ENCODE results near the gene PLXNC1. TPM values are rescaled to one million over a fixed set of nuclear protein-coding genes. Genes with fewer than 3 reads are reported as not detected.

The PLXNC1 gene
- total and polyA plus RNA-seq, 9 of the 15 experiments (the other 6 are each of a cell fraction or from before 2014, with no cell fraction given) = 0.08 to 0.87 (median 0.28) TPM

GRCh38 chr12:94100990-94101737 is 47.2 kb upstream of the PLXNC1 start (continued):
- TF ChIP-seq, protein P1, sequence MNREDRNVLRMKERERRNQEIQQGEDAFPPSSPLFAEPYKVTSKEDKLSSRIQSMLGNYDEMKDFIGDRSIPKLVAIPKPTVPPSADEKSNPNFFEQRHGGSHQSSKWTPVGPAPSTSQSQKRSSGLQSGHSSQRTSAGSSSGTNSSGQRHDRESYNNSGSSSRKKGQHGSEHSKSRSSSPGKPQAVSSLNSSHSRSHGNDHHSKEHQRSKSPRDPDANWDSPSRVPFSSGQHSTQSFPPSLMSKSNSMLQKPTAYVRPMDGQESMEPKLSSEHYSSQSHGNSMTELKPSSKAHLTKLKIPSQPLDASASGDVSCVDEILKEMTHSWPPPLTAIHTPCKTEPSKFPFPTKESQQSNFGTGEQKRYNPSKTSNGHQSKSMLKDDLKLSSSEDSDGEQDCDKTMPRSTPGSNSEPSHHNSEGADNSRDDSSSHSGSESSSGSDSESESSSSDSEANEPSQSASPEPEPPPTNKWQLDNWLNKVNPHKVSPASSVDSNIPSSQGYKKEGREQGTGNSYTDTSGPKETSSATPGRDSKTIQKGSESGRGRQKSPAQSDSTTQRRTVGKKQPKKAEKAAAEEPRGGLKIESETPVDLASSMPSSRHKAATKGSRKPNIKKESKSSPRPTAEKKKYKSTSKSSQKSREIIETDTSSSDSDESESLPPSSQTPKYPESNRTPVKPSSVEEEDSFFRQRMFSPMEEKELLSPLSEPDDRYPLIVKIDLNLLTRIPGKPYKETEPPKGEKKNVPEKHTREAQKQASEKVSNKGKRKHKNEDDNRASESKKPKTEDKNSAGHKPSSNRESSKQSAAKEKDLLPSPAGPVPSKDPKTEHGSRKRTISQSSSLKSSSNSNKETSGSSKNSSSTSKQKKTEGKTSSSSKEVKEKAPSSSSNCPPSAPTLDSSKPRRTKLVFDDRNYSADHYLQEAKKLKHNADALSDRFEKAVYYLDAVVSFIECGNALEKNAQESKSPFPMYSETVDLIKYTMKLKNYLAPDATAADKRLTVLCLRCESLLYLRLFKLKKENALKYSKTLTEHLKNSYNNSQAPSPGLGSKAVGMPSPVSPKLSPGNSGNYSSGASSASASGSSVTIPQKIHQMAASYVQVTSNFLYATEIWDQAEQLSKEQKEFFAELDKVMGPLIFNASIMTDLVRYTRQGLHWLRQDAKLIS (CRISPR knock-in tag; IDR thresholded peaks at IDR 0.05) = peak; percentile 54; the same call in 1 of the 2 replicates
- TF ChIP-seq, protein P2, sequence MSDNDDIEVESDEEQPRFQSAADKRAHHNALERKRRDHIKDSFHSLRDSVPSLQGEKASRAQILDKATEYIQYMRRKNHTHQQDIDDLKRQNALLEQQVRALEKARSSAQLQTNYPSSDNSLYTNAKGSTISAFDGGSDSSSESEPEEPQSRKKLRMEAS (CRISPR knock-in tag; IDR thresholded peaks at IDR 0.05) = peak; percentile 59; the same call in 1 of the 2 replicates
- TF ChIP-seq, protein P3, sequence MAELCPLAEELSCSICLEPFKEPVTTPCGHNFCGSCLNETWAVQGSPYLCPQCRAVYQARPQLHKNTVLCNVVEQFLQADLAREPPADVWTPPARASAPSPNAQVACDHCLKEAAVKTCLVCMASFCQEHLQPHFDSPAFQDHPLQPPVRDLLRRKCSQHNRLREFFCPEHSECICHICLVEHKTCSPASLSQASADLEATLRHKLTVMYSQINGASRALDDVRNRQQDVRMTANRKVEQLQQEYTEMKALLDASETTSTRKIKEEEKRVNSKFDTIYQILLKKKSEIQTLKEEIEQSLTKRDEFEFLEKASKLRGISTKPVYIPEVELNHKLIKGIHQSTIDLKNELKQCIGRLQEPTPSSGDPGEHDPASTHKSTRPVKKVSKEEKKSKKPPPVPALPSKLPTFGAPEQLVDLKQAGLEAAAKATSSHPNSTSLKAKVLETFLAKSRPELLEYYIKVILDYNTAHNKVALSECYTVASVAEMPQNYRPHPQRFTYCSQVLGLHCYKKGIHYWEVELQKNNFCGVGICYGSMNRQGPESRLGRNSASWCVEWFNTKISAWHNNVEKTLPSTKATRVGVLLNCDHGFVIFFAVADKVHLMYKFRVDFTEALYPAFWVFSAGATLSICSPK (IDR thresholded peaks at IDR 0.05; ENCODE audit: borderline replicate concordance) = no peak
- TF ChIP-seq SIN3A (IDR thresholded peaks at IDR 0.05; ENCODE audit: borderline replicate concordance in 2 of 2, control insufficient read depth in 1 of 2, low read depth in 2 of 2, low read length in 2 of 2) = no peak
- TF ChIP-seq, protein P4, sequence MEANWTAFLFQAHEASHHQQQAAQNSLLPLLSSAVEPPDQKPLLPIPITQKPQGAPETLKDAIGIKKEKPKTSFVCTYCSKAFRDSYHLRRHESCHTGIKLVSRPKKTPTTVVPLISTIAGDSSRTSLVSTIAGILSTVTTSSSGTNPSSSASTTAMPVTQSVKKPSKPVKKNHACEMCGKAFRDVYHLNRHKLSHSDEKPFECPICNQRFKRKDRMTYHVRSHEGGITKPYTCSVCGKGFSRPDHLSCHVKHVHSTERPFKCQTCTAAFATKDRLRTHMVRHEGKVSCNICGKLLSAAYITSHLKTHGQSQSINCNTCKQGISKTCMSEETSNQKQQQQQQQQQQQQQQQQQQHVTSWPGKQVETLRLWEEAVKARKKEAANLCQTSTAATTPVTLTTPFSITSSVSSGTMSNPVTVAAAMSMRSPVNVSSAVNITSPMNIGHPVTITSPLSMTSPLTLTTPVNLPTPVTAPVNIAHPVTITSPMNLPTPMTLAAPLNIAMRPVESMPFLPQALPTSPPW (CRISPR knock-in tag; IDR thresholded peaks at IDR 0.05) = peak; percentile 14
- no peak for TF ChIP-seq CCAR2 (IDR thresholded peaks at IDR 0.05; ENCODE audit: low read depth, low read length)
- TF ChIP-seq, protein P5, sequence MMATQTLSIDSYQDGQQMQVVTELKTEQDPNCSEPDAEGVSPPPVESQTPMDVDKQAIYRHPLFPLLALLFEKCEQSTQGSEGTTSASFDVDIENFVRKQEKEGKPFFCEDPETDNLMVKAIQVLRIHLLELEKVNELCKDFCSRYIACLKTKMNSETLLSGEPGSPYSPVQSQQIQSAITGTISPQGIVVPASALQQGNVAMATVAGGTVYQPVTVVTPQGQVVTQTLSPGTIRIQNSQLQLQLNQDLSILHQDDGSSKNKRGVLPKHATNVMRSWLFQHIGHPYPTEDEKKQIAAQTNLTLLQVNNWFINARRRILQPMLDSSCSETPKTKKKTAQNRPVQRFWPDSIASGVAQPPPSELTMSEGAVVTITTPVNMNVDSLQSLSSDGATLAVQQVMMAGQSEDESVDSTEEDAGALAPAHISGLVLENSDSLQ (IDR thresholded peaks at IDR 0.05) = no peak
- no peak for TF ChIP-seq EP300 (IDR thresholded peaks at IDR 0.05; ENCODE audit: low read length)
- TF ChIP-seq STAG1 (CRISPR knock-in tag; IDR thresholded peaks at IDR 0.05; ENCODE audit: borderline replicate concordance) = peak; percentile 99
- TF ChIP-seq, protein P6, sequence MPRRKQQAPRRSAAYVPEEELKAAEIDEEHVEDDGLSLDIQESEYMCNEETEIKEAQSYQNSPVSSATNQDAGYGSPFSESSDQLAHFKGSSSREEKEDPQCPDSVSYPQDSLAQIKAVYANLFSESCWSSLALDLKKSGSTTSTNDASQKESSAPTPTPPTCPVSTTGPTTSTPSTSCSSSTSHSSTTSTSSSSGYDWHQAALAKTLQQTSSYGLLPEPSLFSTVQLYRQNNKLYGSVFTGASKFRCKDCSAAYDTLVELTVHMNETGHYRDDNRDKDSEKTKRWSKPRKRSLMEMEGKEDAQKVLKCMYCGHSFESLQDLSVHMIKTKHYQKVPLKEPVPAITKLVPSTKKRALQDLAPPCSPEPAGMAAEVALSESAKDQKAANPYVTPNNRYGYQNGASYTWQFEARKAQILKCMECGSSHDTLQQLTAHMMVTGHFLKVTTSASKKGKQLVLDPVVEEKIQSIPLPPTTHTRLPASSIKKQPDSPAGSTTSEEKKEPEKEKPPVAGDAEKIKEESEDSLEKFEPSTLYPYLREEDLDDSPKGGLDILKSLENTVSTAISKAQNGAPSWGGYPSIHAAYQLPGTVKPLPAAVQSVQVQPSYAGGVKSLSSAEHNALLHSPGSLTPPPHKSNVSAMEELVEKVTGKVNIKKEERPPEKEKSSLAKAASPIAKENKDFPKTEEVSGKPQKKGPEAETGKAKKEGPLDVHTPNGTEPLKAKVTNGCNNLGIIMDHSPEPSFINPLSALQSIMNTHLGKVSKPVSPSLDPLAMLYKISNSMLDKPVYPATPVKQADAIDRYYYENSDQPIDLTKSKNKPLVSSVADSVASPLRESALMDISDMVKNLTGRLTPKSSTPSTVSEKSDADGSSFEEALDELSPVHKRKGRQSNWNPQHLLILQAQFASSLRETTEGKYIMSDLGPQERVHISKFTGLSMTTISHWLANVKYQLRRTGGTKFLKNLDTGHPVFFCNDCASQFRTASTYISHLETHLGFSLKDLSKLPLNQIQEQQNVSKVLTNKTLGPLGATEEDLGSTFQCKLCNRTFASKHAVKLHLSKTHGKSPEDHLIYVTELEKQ (CRISPR knock-in tag; IDR thresholded peaks at IDR 0.05) = no peak
- no peak for TF ChIP-seq LEF1 (IDR thresholded peaks at IDR 0.05)
- no peak for TF ChIP-seq HDGF (IDR thresholded peaks at IDR 0.05)
- TF ChIP-seq, protein P7, sequence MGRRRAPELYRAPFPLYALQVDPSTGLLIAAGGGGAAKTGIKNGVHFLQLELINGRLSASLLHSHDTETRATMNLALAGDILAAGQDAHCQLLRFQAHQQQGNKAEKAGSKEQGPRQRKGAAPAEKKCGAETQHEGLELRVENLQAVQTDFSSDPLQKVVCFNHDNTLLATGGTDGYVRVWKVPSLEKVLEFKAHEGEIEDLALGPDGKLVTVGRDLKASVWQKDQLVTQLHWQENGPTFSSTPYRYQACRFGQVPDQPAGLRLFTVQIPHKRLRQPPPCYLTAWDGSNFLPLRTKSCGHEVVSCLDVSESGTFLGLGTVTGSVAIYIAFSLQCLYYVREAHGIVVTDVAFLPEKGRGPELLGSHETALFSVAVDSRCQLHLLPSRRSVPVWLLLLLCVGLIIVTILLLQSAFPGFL (CRISPR knock-in tag; IDR thresholded peaks at IDR 0.05) = no peak

All from K562 (cell line).